ENCODE measurements around the gene SLFN12L.
"Not testable (repeated sequence)": the region's sequence is repeated elsewhere in the genome, so short reads cannot be mapped to it uniquely, and the experiment has no call there.

The SLFN12L gene

DNA sequence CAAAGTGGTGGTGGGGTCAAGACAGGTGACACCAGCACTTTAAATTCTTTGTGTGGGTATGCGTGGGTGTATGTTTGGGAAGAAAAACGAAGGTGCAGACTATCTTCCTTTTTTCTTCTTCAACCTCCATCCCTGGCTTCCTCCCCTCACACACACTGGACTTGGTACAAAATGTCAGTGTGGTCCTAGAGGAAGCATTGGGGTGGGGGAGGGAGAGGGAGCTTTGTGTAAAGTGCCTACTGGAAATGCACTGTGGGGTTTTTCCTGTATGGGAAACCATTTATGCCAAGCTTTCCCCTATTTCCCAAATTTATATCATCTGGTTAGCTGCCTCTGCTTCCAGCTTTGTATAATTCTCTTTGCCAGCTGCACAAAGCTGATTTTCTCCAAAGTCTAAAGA is 44.4 kb downstream of the SLFN12L start:
- DNase-seq, result no peak

DNA sequence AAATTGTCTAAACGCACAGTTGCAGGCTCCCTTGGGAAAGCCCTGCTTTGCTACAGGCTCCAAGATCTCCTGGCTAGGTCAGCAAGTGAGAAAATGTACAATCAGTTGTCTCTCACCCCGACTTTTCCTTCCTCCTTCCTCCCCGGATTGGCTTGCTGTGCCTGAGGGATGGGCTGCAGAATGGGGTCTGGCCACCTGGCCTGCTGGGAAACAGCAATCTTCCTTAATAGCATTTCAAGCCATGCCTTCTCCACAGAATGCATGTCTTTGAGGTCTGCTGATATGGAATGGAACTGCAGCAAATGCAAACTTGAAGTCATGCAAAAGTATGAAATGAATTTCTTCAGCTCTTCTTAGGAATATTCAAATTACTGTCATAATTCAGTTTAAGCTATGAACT is 46.1 kb downstream of the SLFN12L start:
- DNase-seq, result no peak

DNA sequence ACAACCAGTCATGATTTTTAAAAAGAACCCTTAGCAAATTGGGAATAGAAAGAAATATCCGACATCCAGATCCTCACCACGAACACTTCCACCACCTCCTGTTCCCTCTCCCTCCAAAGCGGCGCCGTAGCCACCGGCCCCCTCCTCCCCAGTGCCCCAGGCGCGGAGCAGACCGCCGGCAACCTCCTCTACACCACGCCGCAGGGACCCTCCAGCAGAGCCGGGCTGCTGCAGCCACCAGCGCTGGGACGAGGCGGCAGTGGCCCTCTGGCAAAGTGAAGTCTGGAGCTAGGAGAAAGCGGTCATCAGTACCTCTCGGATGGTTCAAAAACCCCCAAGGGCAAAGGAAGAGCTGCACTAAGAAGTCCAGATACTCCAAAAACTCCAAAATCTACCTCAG is 47.5 kb downstream of the SLFN12L start:
- DNase-seq, result no peak

DNA sequence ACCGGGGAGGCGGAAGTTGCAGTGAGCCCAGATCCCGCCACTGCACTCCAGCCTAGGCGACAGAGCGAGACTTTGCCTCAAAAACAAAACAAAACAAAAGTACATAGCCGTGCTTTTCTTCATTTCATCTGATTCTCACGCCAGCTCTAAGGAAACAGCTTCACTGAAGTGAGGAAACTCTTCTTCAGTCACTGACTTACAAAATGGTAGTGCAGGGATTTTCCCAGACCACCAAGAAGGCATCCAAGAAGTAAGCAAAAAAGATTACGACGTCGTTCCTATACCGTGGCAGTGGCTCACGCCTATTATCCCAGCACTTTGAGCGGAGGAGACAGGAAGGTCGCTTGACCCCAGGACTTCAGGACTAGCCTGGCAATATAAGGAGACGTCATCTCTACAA is 48.5 kb downstream of the SLFN12L start:
- DNase-seq, result no peak

DNA sequence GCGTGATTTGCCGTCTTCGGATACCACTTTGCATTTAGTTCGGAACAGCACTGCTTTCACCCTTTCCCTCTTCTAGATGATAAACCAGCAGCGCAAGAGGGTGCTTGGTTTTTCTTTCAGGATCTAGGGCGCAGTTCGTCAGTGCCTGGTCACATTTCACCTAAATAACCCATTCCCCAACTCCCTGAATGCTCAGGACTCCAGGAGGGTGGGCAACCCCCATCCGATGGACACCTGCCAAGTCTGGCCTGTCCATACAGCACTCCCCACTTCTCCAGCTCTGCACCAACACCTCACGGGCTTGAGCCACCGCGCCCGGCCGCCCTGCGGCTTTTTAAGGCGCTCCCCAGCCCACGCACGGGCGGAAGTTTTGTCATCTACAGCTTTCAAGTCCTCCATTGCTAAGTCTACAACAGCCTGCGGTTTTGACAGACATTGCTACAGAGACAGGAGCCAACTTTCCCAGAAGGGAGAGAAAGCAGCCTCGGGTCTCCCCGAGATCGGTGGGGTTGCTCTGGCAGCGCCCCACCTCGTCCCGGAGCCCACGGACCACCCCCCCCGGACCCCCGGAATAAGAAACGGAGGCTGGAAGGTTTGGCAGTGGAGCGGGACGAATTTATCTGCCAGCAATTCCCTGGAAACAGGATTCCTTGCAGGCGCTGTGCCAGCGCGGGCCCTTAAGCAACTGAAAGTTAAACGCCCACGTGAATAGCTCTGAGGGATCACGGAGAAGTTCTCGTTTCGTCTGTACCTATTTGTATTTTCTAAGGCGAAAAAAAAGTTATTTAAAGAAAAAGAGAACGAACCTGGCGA is 50.4 kb downstream of the SLFN12L start:
- DNase-seq, result no peak

DNA sequence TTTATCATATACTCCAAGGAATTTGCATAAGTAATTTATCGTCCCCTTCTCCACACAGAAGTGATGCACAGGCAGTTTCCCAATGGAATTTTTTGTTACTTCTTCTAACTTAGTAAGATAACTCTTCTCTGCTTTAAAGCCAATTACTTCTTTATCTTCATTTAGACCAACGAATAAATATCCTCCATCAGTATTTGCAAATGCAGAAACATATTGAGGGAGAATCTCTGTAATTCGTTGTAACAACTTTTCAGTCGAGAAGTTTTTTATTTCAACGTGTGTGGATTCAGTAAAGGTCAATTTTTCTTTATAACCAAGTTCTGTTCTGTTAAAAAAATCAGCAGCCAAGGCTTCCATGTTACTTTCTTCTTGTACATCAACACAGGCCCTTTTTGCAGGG is 58.2 kb downstream of the SLFN12L start:
- no peak for DNase-seq

DNA sequence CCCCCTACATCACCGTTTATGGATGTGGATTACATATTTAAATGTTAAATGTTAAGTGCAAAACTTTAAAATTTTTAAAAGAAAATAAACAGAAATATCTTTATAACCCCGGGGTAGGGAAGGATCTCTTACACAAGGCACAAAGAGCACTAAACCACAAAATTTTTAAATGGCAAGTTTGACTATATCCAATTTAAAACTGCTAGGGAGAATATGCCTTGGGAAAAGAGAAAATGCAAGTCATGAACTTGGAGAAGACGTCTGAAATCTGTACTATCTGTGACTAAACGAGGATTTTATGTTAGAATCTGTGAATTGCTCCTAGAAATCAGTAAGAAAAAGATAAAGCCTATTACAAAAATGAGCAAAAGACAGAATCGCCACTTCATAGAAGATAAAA is 60.2 kb downstream of the SLFN12L start:
- DNase-seq, result no peak

DNA sequence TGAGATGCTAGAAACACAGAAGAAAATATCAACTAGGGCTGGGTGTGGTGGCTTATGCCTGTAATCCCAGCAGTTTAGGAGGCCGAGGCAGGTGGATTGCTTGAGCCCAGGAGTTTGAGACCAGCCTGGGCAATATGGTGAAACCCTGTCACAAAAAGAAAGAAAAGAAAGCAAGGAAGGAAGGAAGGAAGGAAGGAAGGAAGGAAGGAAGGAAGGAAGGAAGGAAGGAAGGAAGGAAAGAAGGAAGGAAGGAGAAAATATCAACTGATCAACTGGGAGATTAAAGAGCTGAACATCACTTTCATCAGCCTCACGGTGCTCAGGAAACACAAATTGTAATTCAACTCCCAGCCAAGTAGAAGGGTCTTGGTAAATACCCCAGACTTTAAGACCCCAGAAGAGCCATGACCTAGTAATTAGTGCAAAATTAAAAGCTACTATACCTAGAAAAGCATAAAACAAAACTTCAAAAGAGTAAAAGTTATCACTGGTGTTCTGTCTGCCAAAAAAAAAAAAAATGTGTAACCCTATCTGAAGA is 61.1 kb downstream of the SLFN12L start:
- no peak for DNase-seq

DNA sequence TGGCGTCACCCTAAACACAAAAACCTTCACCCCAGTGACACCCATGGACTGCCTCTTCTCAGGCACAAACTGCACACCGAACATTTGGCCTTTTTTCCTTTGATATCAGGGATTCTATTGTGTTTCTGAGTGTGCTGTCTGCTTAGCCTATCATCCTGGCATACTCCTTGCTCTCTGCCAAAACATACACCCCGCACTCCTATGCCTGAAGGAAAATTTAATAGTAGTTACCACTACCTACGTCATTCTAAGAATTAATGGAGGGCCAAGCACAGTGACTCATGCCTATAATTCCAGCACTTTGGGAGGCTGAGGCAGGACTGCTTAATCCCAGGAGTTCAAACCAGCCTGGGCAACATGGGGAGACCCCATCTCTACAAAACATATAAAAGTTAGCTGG is 69.0 kb downstream of the SLFN12L start:
- no peak for DNase-seq

DNA sequence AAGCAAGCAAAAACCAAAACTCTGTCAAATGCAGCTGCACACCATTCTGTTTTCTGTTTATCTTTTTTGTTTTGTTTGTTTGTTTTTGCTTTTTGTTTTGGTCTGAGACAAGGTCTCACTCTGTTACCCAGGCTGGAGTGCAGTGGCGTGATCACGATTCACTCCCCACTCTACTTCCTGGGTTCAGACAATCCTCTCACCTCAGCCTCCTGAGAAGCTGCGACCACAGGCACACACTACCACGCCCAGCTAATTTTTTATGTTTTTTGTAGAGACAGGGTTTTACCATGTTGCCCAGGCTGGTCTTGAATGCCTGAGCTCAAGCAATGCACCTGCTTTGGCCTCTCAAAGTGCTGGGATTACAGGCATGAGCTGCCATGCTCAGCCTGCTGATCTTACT is 69.7 kb downstream of the SLFN12L start:
- no peak for DNase-seq

DNA sequence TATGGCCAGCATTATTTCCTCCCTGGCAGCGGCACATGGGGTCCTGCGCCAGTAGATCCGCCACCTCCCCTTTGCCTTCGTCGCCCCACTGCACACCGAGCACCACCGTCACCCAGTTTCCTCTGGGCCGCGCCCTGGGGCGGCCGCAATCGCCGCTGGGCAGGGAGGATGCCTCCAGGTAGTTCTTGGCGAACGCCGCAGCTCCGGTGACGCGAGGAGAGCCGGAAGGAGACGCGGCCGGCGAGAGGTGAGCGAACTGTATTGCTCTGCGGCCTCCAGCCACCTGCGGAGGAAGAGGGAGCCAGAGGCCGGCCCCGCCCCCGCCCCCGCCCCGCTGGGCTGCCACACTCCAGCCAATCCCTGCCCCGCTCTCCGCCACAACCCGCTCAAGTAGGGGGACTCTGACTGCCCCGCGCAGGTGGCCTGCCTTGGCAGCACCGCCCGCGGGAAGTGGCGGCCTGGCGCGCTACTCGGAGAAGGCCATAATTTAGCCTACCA is 77.1 kb downstream of the SLFN12L start:
- no peak for DNase-seq

DNA sequence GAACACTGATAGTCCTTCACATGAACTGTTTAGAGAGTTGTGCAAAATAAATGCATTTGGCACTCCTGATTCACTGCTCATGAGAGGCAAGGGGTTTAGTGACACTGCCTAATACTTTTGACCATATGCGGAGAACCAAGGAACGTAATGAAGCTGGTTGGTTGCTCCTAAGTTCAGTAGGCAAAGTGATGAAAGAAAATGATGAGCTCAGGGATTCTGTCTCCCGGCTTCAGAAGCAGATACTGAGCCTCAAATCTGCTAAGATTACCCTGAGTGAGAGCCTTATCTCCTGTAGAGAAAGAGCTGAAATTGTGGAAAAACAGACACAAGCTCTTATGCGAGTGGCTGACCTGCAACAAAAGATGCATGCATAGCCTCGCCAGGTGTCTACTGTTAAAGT is 83.4 kb downstream of the SLFN12L start:
- DNase-seq, result not testable (repeated sequence)

DNA sequence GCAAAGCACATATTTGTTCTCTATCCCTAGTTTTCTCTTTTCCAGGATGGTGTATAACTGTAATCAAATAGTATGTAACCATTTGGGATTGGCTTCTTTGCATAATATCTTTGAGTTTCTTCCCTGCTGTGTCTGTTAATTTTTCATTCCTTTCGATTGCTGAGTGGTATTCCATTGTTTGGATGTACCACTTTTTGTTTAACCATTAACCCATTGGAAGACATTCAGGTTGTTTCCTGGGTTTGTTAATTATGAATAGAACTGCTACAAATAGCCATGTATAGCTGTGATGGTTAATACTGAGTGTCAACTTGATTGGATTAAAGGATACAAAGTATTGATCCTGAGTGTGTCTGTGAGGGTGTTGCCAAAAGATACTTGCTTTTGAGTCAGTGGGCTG is 84.3 kb downstream of the SLFN12L start:
- no peak for DNase-seq

DNA sequence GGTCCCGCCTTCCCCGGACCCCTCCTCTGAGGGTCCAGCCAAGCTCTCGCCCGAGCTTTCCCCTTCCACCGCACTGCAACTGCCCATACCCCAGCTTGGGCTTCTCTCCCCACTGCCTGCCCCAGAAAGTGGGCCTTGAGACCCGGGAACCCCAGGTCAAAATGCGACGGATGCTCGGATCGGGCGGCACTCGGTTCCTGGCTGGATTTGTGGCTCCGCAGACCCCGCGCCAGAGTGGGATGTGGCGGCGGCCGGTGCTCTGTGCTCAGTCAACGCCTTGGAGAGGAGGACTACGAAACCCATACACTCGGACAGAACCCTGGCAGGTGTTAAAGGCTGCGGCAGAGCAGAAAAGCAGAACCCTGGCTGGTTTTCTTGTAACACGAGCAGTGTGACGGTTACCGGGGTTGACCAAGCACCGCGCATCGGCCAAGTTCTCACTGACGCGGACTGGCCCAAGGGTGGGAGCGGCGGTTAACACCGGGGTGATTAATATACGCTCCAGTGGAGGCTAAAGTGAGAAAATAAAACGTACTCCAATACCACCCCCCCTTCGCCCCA is 88.0 kb downstream of the SLFN12L start:
- DNase-seq, result no peak

DNA sequence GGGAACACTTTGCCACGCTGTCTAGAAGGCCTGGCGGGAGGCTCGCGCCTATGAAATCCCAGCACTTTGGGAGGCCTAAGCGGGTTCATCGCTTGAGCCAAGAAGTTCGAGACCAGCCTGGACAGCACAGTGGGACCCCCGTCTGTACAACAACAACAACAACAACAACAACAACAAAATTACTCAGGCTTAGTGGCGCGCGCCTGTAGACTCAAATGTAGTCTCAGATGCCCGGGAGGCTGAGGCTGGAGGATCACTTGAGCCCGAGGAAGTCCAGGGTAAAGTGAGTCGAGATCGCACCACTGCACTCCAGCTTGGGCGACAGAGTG is 88.6 kb downstream of the SLFN12L start:
- DNase-seq, result no peak

DNA sequence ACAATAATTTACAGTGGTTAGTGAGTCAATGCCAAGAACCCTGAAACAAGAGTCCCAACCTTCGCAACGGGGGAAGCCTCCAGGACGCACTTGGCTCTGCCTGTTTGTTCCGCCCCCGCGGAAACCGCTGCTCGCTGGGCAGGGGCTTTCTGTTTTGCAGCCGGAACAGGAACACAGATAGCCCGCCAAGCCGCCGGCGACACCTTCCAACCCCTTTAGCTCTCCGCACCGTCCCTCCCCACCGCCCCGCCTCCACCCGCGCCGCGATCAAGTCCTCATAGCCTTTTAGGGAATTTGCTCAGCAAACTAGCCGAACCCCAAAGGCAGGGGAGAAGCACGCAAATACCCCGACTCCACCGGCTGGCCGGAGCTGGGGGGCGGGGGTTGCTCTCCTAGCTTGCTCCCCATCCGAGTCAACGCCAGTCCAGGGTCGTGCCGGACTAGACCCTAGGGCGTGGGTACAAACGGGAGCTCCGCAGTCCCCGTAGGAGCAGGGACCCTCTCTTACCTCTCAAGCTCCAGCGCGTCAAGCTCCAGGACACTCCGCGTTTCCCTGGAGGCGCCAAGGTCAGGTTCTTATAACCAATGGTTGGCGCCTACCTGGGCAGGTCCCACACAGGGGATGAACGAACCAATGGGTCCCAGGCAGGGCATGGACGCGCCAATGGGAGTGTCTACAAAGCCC is 89.1 kb downstream of the SLFN12L start, which contains the start of gene SLFN13:
Gene SLFN13, minus strand, starts transcription at position 553 of the 685 bp plus-strand sequence. CDS start 3,086 bp downstream, outside the sequence.
- no peak for DNase-seq

DNA sequence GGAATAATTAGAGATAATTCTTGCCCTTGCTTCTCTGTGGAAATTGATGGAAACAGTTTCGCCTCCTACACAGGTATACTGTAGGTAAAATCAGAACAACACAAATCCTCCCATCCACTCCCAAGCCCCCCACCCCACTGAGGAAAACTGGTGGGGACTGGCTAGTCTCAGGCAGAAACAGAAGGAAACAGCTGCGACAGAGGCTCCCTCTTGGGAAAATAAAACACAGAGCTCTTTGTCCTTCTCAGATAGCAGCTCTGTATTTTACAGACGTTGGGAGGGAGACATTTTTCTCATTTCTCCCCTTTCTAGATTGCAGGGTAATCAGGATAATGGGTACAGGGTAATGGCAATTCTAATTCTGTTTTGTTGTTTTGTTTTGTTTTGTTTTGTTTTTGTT is 90.0 kb downstream of the SLFN12L start:
- no peak for DNase-seq

DNA sequence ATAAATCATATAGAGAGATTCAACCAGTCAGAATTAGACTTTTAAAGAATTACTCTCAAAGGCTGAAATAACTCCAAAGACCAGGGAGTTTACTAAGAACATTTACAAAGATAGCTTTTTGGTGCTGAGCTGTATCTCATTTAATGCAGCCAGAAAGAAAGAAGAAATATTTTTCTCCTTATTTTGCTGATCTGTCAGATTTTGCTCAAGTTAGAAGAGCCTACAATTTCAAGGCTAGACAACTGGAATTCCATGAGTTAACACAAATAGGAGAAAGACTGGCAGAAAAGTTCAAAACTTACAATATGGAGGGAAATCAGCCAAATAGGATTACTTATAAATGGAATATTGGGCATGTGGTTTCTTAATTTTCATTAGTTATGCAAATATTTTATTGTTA is 99.0 kb downstream of the SLFN12L start:
- DNase-seq, result no peak

DNA sequence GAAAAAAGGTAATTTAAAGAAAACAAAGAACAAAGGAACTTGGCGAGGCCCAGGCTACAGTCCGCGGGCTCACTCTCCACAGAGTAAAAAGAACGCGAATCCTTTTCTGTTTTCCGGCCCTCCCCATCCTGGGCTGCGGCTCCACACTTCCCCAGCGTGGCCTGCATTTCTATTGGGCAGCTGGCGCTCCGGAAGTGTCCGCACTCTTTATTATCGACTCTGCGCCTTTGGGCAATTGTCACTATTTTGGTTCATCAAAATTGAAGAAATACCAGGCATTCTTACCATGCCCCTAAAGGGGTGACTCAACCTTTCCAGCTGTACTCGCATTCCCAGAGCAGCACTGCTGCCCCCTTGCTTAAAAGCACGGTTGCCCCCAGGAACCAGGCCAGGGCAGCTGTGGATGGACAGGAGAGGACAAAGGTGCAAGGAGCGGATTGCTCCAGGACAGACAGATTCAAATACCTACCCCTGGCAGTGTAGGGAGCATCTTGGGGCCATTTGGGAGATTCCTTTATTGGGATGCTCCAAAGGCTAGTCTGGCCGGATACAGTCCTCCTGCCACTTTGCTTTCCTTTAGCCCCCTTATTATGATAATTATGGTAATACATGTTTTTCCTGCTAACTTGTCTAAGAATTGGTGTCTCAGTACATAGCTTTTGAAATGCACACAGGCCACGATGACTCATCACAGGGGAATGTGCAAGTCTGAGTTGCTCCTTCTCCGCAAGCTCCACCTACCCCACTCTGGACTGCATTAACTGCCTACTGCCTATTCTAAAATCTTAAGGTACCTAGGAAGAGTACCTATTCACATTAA is 104.2 kb downstream of the SLFN12L start:
- peak; percentile 76 for DNase-seq

DNA sequence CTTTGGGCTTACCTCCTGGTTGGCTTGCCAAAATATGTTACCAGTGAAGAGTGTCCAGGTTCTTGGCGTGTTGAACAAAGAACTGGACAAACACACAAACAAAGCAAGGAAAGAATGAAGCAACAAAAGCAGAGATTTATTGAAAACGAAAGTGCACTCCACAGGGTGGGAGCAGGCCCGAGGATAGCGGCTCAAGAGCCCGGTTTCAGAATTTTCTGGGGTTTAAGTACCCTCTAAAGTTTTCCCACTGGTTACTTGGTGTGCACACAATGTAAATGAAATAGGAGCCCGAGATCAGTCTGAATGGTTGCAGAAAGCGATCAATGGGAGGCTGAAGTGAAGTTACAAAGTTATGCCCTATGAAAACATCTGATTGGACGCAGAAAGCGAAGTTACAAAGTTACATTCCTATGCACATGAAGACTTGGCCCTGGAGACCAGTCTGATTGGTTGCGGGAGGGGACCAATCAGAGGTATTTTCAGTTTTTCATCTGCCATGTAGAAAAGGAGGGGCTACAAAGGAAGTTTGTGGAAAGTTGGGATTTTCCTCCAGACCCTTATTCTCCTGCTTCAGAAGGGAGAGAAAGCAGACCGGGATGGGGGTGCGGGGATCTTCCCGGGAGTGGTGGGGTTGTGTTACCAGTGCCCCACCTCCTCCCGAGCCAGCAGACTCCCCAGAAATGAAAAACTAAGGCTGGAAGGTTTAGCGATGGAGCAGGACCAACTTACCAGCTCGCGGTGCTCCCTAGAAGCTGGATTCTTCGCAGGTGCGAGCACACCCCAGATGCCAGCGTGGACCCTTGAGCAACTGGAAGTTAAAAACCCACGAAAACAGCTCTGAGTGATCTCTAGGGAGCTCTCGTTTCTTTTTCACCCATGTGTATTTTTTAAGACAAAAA is 105.1 kb downstream of the SLFN12L start, which contains the start of gene SLFN12:
Gene SLFN12, minus strand, starts transcription at position 325 of the 899 bp plus-strand sequence. CDS start 9,472 bp downstream, outside the sequence.
- peak; percentile 67 for DNase-seq

DNA sequence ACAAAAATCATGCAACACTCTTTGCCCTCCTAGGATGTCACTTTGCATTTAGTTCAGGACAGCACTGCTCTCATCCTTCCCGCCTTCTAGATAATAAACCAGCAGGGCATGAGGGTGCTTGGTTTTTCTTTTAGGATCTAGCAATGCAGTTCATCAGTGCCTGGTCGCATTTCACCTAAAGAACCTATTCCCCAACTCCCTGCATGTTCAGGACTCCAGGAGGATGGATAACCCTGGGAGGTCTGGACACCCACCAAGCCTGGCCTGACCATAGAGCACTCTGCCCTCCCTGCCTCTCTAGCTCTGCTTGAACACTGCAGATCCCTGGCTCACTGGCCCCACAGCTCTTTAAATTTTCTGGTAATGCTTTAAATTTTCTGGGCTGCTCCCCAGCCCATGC is 107.8 kb downstream of the SLFN12L start:
- DNase-seq, result no peak

DNA sequence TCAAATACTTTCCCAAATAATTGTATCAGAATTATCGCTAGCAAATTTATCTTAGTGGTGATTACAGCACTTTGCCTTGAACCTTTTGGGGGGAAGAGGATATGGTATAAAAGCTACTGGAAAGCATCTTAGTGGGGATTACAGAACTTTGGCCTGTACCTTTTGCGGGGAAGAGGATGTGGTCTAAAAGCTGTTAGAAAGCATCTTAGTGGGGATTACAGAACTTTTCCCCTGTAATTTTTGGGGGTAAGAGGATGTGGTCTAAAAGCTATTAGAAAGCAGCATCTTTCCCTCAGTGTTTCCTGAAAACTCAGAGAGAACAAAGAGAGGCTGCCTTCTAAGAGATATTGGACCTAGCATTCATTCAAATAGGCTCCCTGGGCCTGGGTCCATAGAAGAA is 109.2 kb downstream of the SLFN12L start:
- no peak for DNase-seq

All from T1000 (cell line).